Parathyroid adenoma (tissue), 2 donors: Measurements from ENCODE around the gene FXYD1.

Experiments
- H2AFZ ChIP-seq: fragments of 300-600 bp; sonication (generic); one replicate; pipeline ENCODE4 v1.7.0; 2017; ENCODE audit warnings: antibody characterized with exemption, mild to moderate bottlenecking
- H3K27ac ChIP-seq: fragments of 300-600 bp; sonication (generic); one replicate; pipeline ENCODE4 v1.7.0; 2017
- H3K27me3 ChIP-seq: fragments of 300-600 bp; sonication (generic); one replicate; pipeline ENCODE4 v1.7.0; 2017; ENCODE audit warnings: low read length; ENCODE audit not compliant: control insufficient read depth, insufficient read depth
- H3K36me3 ChIP-seq: fragments of 300-600 bp; sonication (generic); one replicate; pipeline ENCODE4 v1.7.0; 2017; ENCODE audit warnings: low read length; ENCODE audit not compliant: control insufficient read depth, insufficient read depth
- H3K4me1 ChIP-seq: fragments of 300-600 bp; sonication (generic); one replicate; pipeline ENCODE4 v1.7.0; 2017; ENCODE audit warnings: control low read depth
- H3K4me2 ChIP-seq: fragments of 300-600 bp; sonication (generic); one replicate; pipeline ENCODE4 v1.7.0; 2017; ENCODE audit warnings: low read length
- H3K4me3 ChIP-seq: fragments of 300-600 bp; sonication (generic); one replicate; pipeline ENCODE4 v1.7.0; 2017; ENCODE audit warnings: low read depth, low read length
- H3K79me2 ChIP-seq: fragments of 300-600 bp; sonication (generic); one replicate; pipeline ENCODE4 v1.7.0; 2017; ENCODE audit warnings: control low read depth
- H3K9ac ChIP-seq: fragments of 300-600 bp; sonication (generic); one replicate; pipeline ENCODE4 v1.7.0; 2017; ENCODE audit warnings: mild to moderate bottlenecking
- H3K9me3 ChIP-seq: fragments of 300-600 bp; sonication (generic); one replicate; pipeline ENCODE4 v1.7.0; 2017; ENCODE audit warnings: low read length; ENCODE audit not compliant: control insufficient read depth
- TF ChIP-seq, protein P1 (sequence below): fragments of 300-600 bp; sonication (generic); IDR thresholded peaks from one replicate; pipeline ENCODE4 v1.7.0; 2017; ENCODE audit warnings: antibody characterized with exemption, mild to moderate bottlenecking
- donor health status: primary hyperparathyroidism.

FXYD1 gene

DNA sequence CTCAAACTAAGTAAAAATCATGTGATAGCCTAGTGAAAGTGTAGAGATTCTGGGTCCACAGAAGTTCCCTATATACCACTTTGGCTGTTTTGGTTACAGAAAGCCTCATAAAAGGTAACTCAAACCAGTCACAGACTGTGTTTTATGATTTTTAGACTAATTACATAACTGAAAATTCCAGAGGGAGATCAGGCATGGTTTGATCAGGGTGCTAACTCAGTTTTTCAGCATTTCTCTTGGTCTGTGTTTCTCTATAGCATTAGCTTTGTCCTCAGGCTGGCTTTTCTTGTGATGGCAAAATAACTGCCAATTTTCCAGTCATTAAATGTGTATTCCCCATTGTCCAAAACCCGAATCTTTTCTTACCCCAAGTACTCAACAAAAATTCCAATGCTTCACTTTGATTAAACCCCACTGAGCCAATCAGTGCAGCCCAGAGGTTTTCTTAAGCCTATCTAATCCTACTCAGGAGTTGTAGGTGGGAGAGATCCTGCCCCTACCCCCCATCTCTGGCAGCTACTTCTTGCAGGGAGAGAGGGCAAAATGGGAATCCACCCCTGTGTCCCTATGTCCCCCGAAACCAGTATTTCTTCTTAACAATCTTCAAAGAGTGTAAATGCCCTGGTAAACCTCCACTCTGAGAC lies 31.6 kb upstream of the FXYD1 start:
- no peak overlapping the region for H2AFZ ChIP-seq
- no peaks in the 10 kb centered on the region for H3K27me3 ChIP-seq
- H3K27ac ChIP-seq, result no peak overlapping the region
- H3K9ac ChIP-seq, result no peak overlapping the region
- no peaks in the 10 kb centered on the region for H3K79me2 ChIP-seq
- TF ChIP-seq, protein P1, sequence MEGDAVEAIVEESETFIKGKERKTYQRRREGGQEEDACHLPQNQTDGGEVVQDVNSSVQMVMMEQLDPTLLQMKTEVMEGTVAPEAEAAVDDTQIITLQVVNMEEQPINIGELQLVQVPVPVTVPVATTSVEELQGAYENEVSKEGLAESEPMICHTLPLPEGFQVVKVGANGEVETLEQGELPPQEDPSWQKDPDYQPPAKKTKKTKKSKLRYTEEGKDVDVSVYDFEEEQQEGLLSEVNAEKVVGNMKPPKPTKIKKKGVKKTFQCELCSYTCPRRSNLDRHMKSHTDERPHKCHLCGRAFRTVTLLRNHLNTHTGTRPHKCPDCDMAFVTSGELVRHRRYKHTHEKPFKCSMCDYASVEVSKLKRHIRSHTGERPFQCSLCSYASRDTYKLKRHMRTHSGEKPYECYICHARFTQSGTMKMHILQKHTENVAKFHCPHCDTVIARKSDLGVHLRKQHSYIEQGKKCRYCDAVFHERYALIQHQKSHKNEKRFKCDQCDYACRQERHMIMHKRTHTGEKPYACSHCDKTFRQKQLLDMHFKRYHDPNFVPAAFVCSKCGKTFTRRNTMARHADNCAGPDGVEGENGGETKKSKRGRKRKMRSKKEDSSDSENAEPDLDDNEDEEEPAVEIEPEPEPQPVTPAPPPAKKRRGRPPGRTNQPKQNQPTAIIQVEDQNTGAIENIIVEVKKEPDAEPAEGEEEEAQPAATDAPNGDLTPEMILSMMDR, result no peak
- H3K4me2 ChIP-seq, result no peak overlapping the region
- no peak overlapping the region for H3K4me3 ChIP-seq
- no peaks in the 10 kb centered on the region for H3K9me3 ChIP-seq
- no peaks in the 10 kb centered on the region for H3K4me1 ChIP-seq
- H3K36me3 ChIP-seq, result no peaks in the 10 kb centered on the region

DNA sequence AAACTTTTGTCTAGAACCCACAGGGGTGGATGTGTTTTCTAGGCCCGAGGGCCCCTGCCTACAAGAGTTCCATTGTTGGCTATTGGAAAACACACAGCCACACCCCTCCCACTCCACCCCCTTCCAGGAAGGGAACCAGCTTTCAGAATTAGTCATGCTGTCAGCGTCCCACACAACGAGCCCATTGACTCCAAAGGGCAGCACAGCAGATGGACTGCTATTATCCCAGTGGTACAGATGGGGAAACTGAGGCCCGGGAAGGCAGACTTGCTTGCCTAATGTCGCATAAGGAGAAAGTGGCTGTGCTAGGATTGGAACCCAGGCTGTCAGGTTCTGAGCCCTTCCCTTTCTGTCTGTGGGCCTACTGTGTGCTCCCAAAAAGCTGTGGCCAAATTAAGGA lies 31.1 kb upstream of the FXYD1 start:
- no peak overlapping the region for H3K4me2 ChIP-seq
- no peaks in the 10 kb centered on the region for H3K36me3 ChIP-seq
- H3K27me3 ChIP-seq, result no peaks in the 10 kb centered on the region
- H3K27ac ChIP-seq, result no peak overlapping the region
- no peak overlapping the region for H2AFZ ChIP-seq
- H3K9me3 ChIP-seq, result no peaks in the 10 kb centered on the region
- no peaks in the 10 kb centered on the region for H3K79me2 ChIP-seq
- no peak overlapping the region for H3K9ac ChIP-seq
- no peak overlapping the region for H3K4me3 ChIP-seq
- H3K4me1 ChIP-seq, result no peaks in the 10 kb centered on the region
- TF ChIP-seq, protein P1, result no peak

DNA sequence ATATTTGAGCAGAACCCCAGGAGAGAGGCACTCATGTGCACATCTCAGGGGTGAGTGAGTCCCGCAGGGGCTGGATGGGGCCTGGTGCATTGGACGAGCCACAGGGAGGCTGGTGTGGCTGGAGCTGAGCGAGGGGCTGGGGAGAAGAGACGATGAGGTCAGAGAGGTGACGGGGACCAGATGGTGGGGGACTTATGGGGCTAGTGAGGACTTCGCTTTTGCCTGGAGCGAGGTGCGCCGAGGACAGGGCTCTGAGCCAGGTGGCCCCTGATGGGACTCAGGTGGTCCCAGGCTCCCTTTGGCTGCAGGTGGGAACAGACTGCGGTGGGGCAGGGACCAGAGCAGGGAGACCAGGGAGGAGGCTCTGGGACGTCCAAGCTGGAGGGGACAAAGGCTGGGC lies 29.9 kb upstream of the FXYD1 start:
- Histone ChIP-seq H3K4me3 (no peak overlapping the region), H3K27me3 (no peaks in the 10 kb centered on the region), H3K79me2 (no peaks in the 10 kb centered on the region), H3K9me3 (no peaks in the 10 kb centered on the region), H3K4me1 (no peaks in the 10 kb centered on the region), H2AFZ (no peak overlapping the region), H3K27ac (no peak overlapping the region), H3K4me2 (no peak overlapping the region), H3K36me3 (no peaks in the 10 kb centered on the region), H3K9ac (no peak overlapping the region)
- TF ChIP-seq, protein P1, result no peak

DNA sequence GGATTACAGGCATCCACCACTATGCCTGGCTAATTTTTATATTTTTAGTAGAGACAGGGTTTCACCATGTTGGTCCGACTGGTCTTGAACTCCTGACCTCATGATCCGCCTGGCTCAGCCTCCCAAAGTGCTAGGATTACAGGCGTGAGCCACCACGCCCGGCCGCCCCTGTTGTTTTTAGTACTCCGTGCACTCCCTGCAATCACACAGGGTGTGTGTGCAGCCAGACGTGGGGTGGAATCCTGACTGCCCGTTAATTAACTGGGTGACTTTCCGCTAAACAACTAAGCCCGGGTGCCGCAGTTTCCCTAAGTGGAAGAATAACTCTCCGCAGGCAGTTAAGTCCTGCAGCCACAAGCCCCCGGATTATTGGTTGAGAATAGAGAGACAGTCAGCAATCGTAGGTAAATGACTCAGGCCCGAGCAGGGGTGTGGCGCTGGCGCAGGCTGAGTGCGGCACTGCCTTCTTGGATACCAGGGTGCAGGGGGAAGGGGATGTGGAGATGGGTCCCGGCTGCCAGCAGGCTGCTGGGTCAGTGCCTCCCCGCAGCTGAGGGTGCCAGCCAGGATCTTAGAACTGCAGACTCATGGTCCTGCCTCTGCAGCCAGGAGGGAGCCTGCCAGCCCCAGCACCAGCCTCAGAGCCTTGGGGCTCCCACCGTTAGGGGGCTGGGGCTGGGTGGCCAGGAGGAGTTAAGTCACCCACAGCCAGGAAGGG lies 29.1 kb upstream of the FXYD1 start:
- TF ChIP-seq, protein P1, result no peak
- Histone ChIP-seq H3K4me3 (no peak overlapping the region), H3K79me2 (no peaks in the 10 kb centered on the region), H3K27ac (no peak overlapping the region), H3K4me2 (no peak overlapping the region), H3K9me3 (no peaks in the 10 kb centered on the region), H2AFZ (no peak overlapping the region), H3K4me1 (no peaks in the 10 kb centered on the region), H3K36me3 (no peaks in the 10 kb centered on the region), H3K27me3 (no peaks in the 10 kb centered on the region), H3K9ac (no peak overlapping the region)

DNA sequence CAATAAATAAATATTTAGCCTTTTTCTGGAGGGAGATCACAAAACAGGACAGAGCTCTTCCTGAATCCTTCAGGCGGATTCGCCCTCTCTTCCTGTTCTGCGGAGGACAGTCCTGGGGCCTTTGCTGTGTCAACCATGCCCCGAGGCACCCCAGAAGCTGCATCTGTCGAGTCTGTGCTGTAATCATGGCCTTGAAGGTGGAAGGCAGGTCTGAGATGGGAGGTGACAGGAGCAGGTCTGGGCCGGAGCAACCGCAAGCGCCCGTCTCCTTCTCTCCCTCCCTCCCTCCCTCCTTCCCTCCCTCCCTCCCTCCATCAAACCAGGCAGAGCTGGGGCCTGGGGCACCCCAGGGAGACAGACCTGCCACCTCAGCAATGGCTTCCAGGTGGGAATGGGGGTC lies 27.6 kb upstream of the FXYD1 start:
- Histone ChIP-seq H3K27me3 (no peaks in the 10 kb centered on the region), H3K27ac (no peak overlapping the region), H3K9ac (no peak overlapping the region), H3K4me3 (no peak overlapping the region), H3K4me2 (no peak overlapping the region), H3K9me3 (no peaks in the 10 kb centered on the region), H3K36me3 (no peaks in the 10 kb centered on the region), H3K4me1 (no peaks in the 10 kb centered on the region), H3K79me2 (no peaks in the 10 kb centered on the region), H2AFZ (no peak overlapping the region)
- TF ChIP-seq, protein P1, result no peak
